ENCODE results near the gene EXOC4. TPM values are rescaled to one million over a fixed set of nuclear protein-coding genes. Genes with fewer than 3 reads are reported as not detected.

The EXOC4 gene
- total RNA-seq, 1 experiment from 2014 or later, result 71.0 TPM

GRCh38 chr7:133517766-133518165 is 264.9 kb downstream of the EXOC4 start:
- DNase-seq (ENCODE audit: low read depth, low spot score), result no peak
- CTCF ChIA-PET, result no interaction called here
- no peaks in the 10 kb centered on the region for H3K4me1 ChIP-seq (ENCODE audit: control insufficient read depth, insufficient read depth, low read length)
- H3K27me3 ChIP-seq (ENCODE audit: control insufficient read depth, insufficient read depth, low read length), result no peaks in the 10 kb centered on the region
- no TSS peak for BruUV-seq (replicated peaks)
- no peak for TF ChIP-seq TCF7L2 (IDR thresholded peaks at IDR 0.05; ENCODE audit: low read depth, low read length)
- no peak for TF ChIP-seq POLR2AphosphoS5 (IDR thresholded peaks at IDR 0.05; ENCODE audit: low read depth, low read length)
- no peak for TF ChIP-seq CTCF (IDR thresholded peaks at IDR 0.05)
- no peak for TF ChIP-seq SIN3A (IDR thresholded peaks at IDR 0.05; ENCODE audit: borderline replicate concordance, insufficient read depth, low read depth, low read length)
- no peak for TF ChIP-seq REST (IDR thresholded peaks at IDR 0.05; ENCODE audit: insufficient read depth in 1 of 2, low read depth in 2 of 2, low read length in 1 of 2)
- no peak overlapping the region for H3K27ac ChIP-seq (ENCODE audit: low read length)
- H3K9me3 ChIP-seq (ENCODE audit: control insufficient read depth, insufficient read depth, low read depth, low read length), result no peaks in the 10 kb centered on the region
- intact Hi-C loops (cut with micrococcal nuclease; ENCODE audit: unreplicated experiment) (no loop called here), in situ Hi-C loops (cut with HindIII; ENCODE audit: low pct_unique_long_range_greater_than_20kb, low sequenced_read_pairs) (no loop called here)
- no peak for ATAC-seq
- H3K4me3 ChIP-seq (ENCODE audit: low read depth in 2 of 2, low read length in 2 of 2), result no peak overlapping the region
- POLR2A ChIA-PET, result interaction anchor here (0.7 kb wide), 1 partner anchor 1036 kb away, joined by 3 read pairs; no protein-coding TSS in a partner anchor
- H3K36me3 ChIP-seq (ENCODE audit: control insufficient read depth, insufficient read depth, low read length), result no peaks in the 10 kb centered on the region

- DNase-seq (ENCODE audit: low read depth, low spot score) (no peak), ATAC-seq (no peak)
- intact Hi-C loops (cut with micrococcal nuclease; ENCODE audit: unreplicated experiment), result no loop called here
- CTCF ChIA-PET, result no interaction called here
- no peak for TF ChIP-seq CTCF (IDR thresholded peaks at IDR 0.05)
- no peak for TF ChIP-seq POLR2AphosphoS5 (IDR thresholded peaks at IDR 0.05; ENCODE audit: low read depth, low read length)
- Histone ChIP-seq H3K4me3 (ENCODE audit: low read depth in 2 of 2, low read length in 2 of 2) (no peak overlapping the region), H3K27me3 (ENCODE audit: control insufficient read depth, insufficient read depth, low read length) (no peaks in the 10 kb centered on the region), H3K36me3 (ENCODE audit: control insufficient read depth, insufficient read depth, low read length) (no peaks in the 10 kb centered on the region), H3K4me1 (ENCODE audit: control insufficient read depth, insufficient read depth, low read length) (no peaks in the 10 kb centered on the region), H3K27ac (ENCODE audit: low read length) (no peak overlapping the region), H3K9me3 (ENCODE audit: control insufficient read depth, insufficient read depth, low read depth, low read length) (no peaks in the 10 kb centered on the region)
- POLR2A ChIA-PET, result no interaction called here
- in situ Hi-C loops (cut with HindIII; ENCODE audit: low pct_unique_long_range_greater_than_20kb, low sequenced_read_pairs), result no loop called here
- no TSS peak for BruUV-seq (replicated peaks)
These were observed 265.8 kb downstream of the EXOC4 start for GRCh38 chr7:133518718-133519117.

- ATAC-seq, result no peak
- POLR2A ChIA-PET, result no interaction called here
- H3K36me3 ChIP-seq (ENCODE audit: control insufficient read depth, insufficient read depth, low read length), result no peaks in the 10 kb centered on the region
- TF ChIP-seq SIN3A (IDR thresholded peaks at IDR 0.05; ENCODE audit: borderline replicate concordance, insufficient read depth, low read depth, low read length) (no peak), POLR2AphosphoS5 (IDR thresholded peaks at IDR 0.05; ENCODE audit: low read depth, low read length) (no peak), TCF7L2 (IDR thresholded peaks at IDR 0.05; ENCODE audit: low read depth, low read length) (no peak), REST (IDR thresholded peaks at IDR 0.05; ENCODE audit: insufficient read depth in 1 of 2, low read depth in 2 of 2, low read length in 1 of 2) (no peak), CTCF (IDR thresholded peaks at IDR 0.05) (no peak)
- intact Hi-C loops (cut with micrococcal nuclease; ENCODE audit: unreplicated experiment), result no loop called here
- H3K9me3 ChIP-seq (ENCODE audit: control insufficient read depth, insufficient read depth, low read depth, low read length), result no peaks in the 10 kb centered on the region
- H3K27ac ChIP-seq (ENCODE audit: low read length), result no peak overlapping the region
- H3K4me3 ChIP-seq (ENCODE audit: low read depth in 2 of 2, low read length in 2 of 2), result no peak overlapping the region
- in situ Hi-C loops (cut with HindIII; ENCODE audit: low pct_unique_long_range_greater_than_20kb, low sequenced_read_pairs), result no loop called here
- H3K4me1 ChIP-seq (ENCODE audit: control insufficient read depth, insufficient read depth, low read length), result no peaks in the 10 kb centered on the region
- CTCF ChIA-PET, result no interaction called here
- TSS peak; percentile 30 for BruUV-seq (replicated peaks)
- no peaks in the 10 kb centered on the region for H3K27me3 ChIP-seq (ENCODE audit: control insufficient read depth, insufficient read depth, low read length)
- DNase-seq (ENCODE audit: low read depth, low spot score), result no peak
These were observed 267.4 kb downstream of the EXOC4 start for GRCh38 chr7:133520248-133520647.

Data from Panc1 (cell line).